ENCODE measurements around the gene ARHGEF1. TPM values are rescaled to one million over a fixed set of nuclear protein-coding genes. Genes with fewer than 3 reads are reported as not detected.
"Not testable (repeated sequence)": the region's sequence is repeated elsewhere in the genome, so short reads cannot be mapped to it uniquely, and the experiment has no call there.

The ARHGEF1 gene
- total RNA-seq, 2 donors from 2014 or later = 64.1 to 98.7 TPM

DNA sequence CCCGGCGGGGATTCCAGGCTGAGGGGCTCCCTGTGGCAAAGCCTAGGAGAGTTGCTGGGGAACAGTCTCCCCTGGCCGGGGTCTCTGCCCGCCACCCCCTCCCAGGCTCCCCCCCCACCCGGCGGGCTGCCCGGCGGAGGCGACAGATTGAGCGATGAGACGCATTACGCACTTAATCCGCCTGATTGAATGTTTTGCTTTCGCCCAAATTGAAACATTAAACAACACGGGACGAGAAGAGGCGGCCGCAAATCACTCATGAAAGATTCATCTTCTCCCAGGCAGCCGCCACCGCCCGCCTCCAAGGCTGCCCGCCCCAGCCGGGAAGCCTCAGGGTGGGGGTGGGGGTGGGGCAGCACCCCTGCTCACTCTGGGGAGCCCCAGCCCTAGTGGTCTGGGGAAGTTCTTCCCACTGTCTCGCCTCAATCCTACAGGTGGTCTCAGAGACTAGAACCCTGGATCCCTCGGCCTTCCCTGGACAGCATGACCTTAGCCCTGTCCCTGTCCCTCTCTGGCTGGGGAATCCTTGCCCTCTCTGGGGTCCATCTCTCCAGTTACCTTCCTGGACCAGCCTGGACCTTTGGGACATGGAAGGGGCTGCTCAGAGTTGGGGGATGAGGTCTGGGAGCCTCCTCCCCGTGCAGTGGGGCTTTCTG is 52.9 kb downstream of the ARHGEF1 start:
- Histone ChIP-seq H3K4me3 (no peak overlapping the region), H3K27me3 (peaks cover 12% of the 10 kb centered on the region), H3K4me1 (no peaks in the 10 kb centered on the region), H3K27ac (no peak overlapping the region), H3K36me3 (no peaks in the 10 kb centered on the region), H3K9me3 (no peaks in the 10 kb centered on the region), H3K9ac (ENCODE audit: low read depth in 2 of 2, low read length in 2 of 2) (peak overlapping the region in 1 of 2 donors; percentile 40)
- intact Hi-C loops (cut with DNase I) = loop anchor here (1.0 kb wide), 1 partner anchor 63 kb away; no protein-coding TSS in a partner anchor
- DNase-seq = no peak
- TF ChIP-seq, protein P1, sequence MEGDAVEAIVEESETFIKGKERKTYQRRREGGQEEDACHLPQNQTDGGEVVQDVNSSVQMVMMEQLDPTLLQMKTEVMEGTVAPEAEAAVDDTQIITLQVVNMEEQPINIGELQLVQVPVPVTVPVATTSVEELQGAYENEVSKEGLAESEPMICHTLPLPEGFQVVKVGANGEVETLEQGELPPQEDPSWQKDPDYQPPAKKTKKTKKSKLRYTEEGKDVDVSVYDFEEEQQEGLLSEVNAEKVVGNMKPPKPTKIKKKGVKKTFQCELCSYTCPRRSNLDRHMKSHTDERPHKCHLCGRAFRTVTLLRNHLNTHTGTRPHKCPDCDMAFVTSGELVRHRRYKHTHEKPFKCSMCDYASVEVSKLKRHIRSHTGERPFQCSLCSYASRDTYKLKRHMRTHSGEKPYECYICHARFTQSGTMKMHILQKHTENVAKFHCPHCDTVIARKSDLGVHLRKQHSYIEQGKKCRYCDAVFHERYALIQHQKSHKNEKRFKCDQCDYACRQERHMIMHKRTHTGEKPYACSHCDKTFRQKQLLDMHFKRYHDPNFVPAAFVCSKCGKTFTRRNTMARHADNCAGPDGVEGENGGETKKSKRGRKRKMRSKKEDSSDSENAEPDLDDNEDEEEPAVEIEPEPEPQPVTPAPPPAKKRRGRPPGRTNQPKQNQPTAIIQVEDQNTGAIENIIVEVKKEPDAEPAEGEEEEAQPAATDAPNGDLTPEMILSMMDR (IDR thresholded peaks at IDR 0.05) = no peak

- Histone ChIP-seq H3K9ac (ENCODE audit: low read depth in 2 of 2, low read length in 2 of 2) (peak overlapping the region in 1 of 2 donors; percentile 40), H3K4me3 (no peak overlapping the region), H3K27ac (no peak overlapping the region), H3K27me3 (peaks cover 12% of the 10 kb centered on the region), H3K36me3 (no peaks in the 10 kb centered on the region), H3K9me3 (no peaks in the 10 kb centered on the region), H3K4me1 (no peaks in the 10 kb centered on the region)
- DNase-seq = no peak
- intact Hi-C loops (cut with DNase I) = no loop called here
- TF ChIP-seq, protein P1 (IDR thresholded peaks at IDR 0.05) = no peak
These were observed 53.4 kb downstream of the ARHGEF1 start for GRCh38 chr19:41936416-41936850.

DNA sequence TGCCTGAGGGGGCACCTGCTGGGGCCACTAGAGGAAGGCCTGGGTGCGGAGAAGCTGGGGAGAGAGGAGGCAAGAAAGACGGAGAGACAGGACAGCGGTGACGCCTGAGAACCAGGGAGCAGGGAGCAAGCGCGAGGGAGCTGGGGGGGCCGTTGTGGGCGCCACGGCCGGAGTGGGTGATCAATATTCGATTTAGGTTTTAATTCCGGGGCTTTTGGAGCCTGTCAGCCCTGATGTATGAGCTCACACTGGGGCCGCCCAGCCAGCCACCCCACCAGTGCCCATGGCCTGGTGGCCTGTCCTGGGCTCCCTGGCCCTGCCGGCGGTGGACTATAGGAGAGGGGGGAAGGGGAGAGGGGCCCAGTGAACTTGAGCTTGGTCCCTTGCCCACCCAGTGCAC is 54.0 kb downstream of the ARHGEF1 start:
- peaks cover 12% of the 10 kb centered on the region for H3K27me3 ChIP-seq
- H3K9me3 ChIP-seq = no peaks in the 10 kb centered on the region
- no peaks in the 10 kb centered on the region for H3K4me1 ChIP-seq
- DNase-seq = no peak
- TF ChIP-seq, protein P1 (IDR thresholded peaks at IDR 0.05) = no peak
- no peak overlapping the region for H3K9ac ChIP-seq (ENCODE audit: low read depth in 2 of 2, low read length in 2 of 2)
- intact Hi-C loops (cut with DNase I) = no loop called here
- H3K27ac ChIP-seq = no peak overlapping the region
- no peak overlapping the region for H3K4me3 ChIP-seq
- no peaks in the 10 kb centered on the region for H3K36me3 ChIP-seq

GRCh38 chr19:41937525-41938468 is 54.8 kb downstream of the ARHGEF1 start:
- Histone ChIP-seq H3K27ac (no peak overlapping the region), H3K27me3 (peaks cover 12% of the 10 kb centered on the region), H3K36me3 (no peaks in the 10 kb centered on the region), H3K9me3 (no peaks in the 10 kb centered on the region), H3K9ac (ENCODE audit: low read depth in 2 of 2, low read length in 2 of 2) (no peak overlapping the region), H3K4me1 (no peaks in the 10 kb centered on the region), H3K4me3 (no peak overlapping the region)
- TF ChIP-seq, protein P1 (IDR thresholded peaks at IDR 0.05) = no peak
- DNase-seq = no peak
- intact Hi-C loops (cut with DNase I) = no loop called here

DNA sequence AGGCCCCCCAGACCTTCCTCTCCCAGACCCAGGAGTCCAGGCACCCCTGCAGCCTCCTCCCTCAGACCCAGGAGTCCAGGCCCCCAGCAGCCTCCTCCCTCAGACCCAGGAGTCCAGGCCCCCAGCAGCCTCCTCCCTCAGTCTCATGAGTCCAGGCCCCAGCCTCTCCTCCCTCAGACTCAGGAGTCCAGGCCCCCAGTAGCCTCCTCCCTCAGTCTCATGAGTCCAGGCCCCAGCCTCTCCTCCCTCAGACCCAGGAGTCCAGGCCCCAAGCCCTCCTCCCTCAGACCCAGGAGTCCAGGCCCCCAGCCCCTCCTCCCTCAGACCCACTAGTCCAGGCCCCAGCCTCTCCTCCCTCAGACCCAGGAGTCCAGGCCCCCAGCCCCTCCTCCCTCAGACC is 56.2 kb downstream of the ARHGEF1 start:
- H3K36me3 ChIP-seq; intact Hi-C loops (cut with DNase I); H3K4me3 ChIP-seq; H3K4me1 ChIP-seq; DNase-seq; H3K27ac ChIP-seq; H3K9me3 ChIP-seq; H3K9ac ChIP-seq (ENCODE audit: low read depth in 2 of 2, low read length in 2 of 2): not testable (repeated sequence)
- H3K27me3 ChIP-seq = peaks cover 12% of the 10 kb centered on the region

Measured in colonic mucosa (tissue), 4 donors.